HG03432 (cell line): ENCODE measurements around the gene TRIM10.
"Not testable (repeated sequence)": the region's sequence is repeated elsewhere in the genome, so short reads cannot be mapped to it uniquely, and the experiment has no call there.

Source experiments
- ATAC-seq: cut with Tn5 transposase; IDR thresholded peaks from one replicate; pipeline ENCODE4 v1.9.1; 2021; ENCODE audit warnings: mild to moderate bottlenecking, moderate library complexity; ENCODE audit not compliant: unreplicated experiment

TRIM10 gene

DNA sequence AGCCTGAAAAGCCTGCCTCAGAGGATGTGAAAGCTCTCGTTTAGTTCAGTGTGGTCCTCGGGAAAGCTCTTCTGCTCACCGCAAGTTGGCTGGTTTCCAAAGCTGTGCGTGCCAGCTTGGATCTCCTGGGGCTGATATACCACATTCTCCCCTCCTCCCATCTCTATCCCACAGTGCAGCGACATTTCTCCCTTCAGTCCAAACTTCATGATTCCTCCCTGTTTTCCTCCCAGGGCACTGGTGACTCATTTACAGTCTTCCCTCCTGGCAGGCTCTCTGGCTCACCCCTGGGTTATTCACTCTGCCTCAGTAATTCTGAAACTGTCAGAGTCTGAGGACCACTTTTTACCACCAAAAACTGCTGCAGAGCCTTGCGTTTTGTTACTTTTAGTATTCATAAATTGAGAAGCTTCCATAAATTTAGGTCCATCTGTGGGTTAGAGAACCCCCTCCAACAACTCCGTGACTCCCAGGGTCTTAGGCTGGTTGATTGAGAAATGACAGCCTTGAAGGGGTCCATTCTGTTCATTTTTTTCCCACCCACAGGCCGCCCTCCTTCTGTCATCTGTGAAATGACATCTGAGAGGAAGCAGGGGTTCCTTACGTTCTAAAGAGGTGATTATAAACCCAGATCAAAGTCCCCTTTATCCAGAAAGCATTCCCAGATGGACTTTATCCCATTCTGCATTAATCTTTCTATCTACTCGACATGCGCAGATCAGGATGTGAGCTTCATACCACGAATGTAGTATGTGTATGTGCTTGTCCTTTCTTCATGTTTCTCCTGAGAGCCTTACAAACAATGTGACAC, 6.1 kb downstream of the TRIM10 start:
- ATAC-seq, result no peak

DNA sequence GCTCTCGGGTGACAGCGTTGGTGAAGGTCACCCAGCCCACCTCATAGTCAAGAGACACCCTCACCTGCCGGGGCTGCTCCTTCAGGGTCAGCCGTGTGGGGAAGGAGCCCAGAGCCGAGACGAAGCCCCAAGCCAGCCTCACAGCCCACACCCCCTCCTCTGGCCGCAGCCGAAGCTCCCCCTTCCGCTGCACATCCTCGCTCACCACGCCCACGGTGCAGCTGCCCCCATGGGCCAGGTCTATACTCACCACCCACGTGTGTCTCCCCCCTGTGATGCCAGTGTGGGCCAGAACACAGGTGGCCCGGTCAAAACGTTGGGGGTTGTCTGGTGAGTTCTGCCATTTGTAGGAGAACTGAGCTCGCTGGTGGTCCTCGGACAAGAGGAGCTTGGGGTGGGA, 7.0 kb downstream of the TRIM10 start:
- no peak for ATAC-seq

DNA sequence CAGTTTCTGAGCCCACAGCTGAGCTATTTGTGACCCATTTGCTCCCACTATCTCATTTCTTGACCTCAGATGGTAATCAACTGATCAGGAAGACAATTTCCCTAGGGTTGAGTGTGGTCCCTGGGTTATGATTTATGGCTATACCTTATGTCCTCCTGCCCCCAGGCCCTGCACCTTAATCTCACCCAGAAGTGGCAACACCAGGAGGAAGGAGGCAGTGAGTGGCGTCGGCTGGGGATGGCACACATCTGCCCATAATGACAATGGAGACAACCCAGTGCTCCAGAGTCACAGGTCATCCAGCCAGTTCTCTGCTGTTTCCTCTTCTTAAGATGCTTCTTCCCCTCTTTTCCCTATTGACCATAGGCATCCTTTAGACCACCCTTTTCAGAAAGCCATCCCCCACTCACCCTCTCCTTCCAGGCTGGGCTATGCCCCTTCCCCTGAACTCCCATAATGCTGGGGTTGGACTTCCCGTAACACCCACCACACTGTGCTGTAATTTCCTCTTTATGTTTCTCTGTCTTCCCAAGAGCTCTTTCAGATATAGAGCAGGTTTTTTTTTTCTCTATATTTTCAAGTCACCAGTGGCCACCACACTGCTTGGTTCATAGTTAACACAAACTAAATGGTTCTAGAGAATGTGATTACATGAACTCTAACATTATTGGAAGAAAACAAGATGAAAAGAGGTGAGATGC, 8.0 kb downstream of the TRIM10 start:
- no peak for ATAC-seq

DNA sequence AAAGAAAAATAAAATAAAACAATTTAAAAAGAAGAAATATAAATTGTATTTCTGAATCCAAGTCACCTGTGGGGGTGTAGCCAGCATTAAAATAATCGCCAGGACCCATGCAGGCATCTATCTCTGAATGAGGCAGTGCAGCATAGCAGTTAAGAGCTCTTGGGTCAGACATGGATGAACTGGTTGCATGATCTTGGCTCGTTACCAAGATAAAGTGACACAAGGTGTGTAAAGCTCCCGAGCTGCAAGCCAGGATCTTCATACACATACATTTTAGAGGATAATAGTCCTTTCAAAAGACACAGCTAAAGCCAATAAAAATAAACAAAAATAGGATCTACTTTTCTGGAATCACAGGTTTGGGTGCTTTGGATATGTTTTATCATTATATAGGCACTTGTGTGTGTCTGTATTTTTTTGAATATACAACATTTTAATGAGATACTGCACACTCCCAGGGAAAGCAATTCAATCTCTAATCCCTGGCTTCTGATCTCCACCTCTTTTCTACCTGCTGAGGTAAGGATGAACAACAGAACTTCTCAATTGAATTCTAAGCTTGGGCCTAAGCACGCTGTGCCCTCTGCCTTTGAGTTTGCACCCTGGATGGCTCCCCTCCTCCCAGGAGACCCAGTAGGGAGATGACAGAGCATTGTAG, 8.9 kb downstream of the TRIM10 start:
- no peak for ATAC-seq

DNA sequence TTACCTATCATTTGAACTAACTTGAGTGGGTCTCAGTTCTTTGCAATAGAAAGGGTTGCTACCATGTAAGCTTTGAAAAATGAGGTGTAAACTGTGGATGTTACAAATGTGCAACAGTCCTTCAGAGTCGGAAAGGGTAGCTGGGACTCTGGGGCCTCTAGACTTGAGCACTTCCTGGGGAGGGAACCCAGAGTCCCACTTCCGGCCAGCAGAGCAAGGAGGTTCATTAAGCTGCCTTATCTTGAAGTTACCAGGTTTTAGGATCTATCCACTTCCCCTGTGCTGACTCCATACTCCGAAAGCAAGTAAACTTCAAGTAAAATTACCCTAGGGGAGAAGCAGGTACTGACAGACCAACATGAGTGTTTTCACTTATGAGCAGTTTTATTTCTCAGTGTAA, 9.4 kb downstream of the TRIM10 start:
- no peak for ATAC-seq

DNA sequence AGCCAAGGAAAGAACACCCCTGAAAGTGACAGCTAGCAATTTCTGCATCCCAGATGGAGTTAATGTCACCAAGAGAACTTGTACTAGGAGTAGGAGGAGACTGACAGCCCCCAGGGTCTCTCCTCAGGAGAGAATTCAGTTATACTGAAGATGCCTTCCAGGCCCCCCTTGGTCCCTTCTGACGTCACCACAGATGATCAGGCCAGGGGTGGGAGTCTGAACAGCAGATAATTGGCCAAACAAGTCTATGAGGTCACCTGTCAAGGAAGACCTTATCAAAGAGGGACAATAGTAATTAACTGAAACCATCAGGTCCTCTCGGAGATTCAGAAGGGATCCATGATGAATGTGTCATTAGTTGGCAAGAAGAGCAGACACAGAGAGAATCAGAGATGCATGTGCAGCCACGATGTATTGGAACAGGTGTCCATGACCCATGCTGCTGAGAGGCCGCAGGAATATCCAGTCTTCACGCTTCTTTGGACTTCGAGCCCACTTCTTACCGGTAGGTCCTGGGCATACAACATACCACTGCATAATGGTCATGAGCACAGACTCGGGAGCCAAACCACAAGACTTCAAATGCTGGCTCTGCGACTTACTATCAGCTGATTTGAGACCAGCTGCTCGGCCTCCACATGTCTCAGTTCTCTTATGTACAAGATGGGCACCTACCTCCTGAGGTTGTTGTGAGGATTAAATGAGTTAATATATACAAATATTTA, 10.2 kb downstream of the TRIM10 start:
- no peak for ATAC-seq

DNA sequence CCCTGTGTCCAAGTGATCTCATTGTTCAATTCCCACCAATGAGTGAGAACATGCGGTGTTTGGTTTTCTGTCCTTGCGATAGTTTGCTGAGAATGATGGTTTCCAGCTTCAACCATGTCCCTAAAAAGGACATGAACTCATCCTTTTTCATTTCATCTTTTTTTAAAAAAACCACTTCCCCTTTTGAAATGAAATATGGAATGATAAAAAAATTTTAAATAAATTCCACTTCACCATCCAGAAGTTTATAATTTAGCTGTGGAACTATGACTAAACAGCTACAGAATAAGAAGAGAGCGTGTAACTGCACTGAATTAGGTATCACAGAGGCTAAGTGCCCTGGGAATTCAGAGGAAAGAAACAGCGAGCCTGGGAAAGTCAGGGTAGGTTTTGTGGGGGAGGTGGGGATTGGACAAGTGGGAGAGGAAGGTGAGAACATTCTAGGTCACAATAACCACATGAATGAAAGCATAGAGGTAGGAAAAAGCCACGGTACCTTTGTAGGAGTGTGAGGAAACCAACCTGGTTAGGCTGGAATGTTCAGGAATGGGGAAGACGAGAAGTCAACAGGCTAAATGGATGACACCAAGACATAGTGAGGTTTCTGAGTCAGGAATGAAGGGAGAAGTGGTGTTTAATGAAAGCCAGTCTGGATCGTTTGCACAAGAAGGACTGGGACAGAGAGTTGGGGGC, 11.0 kb downstream of the TRIM10 start:
- no peak for ATAC-seq

DNA sequence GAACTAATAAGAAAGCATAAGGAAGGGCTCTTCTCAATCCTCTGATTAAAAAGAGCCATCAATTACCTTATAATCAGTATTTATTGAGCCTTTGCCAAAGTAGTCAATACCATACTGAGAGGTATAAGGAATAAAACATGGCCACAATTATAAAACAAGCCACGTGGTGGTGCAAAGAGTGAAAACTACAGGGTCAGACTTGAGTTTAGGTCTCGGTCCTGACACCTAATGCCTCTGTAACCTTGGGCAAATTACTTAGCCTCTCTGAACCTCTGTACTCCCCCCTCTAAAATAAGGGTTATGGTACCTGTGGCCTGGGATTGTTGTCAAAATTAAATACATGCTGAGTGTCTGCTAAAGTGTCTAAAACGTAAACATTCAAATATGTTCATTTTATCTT, 11.8 kb downstream of the TRIM10 start:
- ATAC-seq, result no peak

DNA sequence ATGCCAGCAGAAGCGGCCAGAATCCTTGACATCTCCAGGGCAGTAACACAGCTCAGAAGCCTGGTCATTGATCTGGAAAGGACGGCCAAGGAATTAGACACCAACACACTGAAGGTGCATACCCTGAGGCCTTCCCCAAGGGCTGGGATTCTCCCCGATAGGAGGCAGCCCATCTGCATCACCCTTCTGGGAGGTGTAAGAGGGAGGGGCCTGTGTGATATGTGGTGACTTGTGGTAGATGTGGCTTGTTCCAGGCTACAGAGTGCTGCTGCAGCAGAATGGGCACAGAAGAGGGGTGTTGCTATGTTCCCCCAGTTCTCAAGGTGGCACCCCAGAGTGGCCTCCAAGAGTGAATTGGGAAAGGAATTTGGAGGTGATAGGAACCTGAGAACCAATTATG, 13.9 kb downstream of the TRIM10 start:
- ATAC-seq, result no peak

DNA sequence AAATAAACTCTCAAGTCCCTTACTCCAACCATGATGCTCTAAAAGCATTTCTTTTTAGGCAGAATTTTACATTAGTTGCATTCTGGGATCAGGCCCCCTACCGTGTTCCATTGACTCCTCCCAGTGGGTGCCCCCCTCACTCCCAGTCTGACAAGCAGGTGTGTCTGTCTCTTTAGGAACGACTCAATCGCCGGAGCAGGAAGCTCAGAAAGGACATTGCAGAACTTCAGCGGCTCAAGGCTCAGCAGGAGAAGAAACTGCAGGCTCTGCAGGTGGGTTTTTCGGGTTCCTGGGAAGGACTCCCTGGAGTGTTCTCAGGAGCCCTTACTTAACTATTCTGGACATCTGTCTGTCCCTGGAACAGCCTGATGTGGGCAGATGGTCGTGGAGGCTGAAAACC, 15.2 kb downstream of the TRIM10 start:
- ATAC-seq, result no peak

DNA sequence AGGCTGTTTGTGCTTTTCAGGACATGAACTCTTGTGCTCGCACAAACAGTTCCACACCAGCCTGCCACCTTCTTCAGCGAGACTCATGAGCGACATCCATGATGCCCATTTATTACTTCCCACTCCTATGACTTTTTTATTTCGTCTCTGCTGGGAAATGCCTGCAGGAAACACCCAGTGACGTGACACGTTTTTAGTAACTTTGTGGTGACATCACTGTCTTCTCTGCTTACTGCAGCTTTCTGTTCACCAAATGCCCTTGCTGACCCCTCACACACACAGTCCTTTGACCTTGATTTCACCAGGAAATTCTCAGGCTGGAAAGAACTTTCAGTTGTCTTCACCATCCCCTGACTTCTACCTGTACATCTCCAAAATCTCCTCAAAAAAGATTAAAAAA, 16.2 kb downstream of the TRIM10 start:
- ATAC-seq, result no peak

DNA sequence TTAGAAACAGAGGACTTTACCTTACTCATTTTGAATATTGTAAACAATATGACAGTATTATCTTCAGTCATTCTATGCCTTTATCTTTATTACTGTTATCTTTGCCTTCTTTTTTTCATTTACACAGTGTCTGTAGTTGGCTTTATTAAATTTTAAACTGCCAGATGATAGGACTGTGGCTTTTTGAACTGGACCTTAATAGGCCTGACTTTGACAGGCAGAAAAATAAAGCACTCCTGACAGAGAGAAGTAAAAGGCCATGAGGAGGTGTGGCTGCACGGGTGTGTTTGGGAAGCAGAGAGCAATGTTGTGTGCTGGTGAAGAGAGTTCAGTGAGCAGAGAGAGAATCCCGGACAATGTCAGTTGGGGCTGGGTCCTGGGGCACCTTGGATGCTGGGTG, 17.2 kb downstream of the TRIM10 start:
- no peak for ATAC-seq

DNA sequence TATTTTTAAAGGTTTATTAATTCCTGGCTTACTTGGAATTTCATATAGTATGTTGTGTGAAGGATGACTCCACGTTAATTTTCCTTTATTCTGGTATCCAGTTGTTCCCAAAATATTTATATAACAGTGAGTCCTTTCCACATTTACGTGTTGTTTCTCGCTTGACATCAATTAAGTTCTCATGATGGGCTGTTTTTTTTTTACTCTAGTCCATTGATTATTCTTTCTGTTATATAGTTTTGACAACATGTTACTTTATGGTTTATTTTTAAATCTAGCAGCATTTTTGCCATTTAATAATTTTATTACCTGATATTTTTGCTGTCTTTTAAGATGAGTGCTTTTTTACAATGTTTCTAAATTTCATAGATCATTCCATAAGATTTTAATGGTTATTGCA, 18.3 kb downstream of the TRIM10 start:
- ATAC-seq, result no peak

DNA sequence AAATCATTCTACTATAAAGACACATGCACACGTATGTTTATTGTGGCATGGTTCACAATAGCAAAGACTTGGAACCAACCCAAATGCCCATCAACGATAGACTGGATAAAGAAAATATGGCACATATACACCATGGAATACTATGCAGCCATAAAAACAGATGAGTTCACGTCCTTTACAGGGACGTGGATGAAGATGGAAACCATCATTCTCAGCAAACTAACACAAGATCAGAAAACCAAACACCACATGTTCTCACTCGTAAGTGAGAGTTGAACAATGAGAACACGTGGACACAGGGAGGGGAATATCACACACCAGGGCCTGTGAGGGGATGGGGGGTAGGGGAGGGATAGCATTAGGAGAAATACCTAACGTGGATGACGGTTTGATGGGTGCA, 20.8 kb downstream of the TRIM10 start:
- ATAC-seq, result not testable (repeated sequence)

DNA sequence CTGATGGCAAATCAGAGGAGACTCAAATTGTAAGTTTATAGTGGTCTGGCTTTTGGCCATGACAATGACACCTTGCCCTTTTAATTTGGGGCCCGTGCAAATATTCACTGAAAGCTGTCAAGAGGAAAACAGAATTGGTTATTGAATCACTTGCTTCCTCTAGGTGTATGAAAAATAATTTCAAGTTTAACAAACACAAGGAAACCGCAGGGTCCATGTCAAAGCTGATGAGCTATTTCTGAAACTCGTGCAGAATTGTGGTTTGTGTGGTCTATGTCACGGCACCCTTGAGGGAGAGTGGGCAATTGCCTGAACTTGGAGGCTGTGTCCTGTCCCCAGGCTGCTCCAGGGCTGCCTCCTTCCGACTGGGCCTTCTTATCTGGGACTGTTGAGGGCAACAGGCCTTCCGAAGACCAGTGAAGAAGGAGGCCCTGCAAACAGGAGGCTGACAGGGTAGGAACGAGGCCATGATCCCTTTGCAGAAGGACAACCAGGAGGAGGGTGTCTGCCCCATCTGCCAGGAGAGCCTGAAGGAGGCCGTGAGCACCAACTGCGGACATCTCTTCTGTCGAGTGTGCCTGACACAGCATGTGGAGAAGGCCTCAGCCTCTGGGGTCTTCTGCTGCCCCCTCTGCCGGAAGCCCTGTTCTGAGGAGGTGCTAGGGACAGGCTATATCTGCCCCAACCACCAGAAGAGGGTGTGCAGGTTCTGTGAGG, 24.3 kb downstream of the TRIM10 start:
- no peak for ATAC-seq

DNA sequence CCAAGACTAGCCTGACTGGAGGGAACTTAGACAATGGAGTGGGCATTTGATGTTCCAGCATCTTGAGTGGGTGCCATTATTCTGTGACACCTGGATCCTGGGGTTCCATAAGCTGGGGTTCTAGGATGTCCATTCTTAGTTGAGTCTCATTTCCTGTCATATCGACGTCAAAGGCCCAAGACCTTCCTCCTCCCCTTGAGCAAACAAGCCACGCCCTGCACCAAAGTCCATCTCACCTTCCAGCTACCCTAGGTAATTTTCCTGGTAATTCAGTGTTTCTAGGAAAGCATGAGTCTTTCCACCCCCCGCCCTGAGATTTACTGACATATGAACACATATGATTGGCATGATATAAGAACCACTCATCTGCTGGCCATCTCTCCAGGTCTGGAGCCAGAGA, 25.3 kb downstream of the TRIM10 start, which contains the start of gene TRIM40:
Gene TRIM40 (plus strand): TSS at position 384 of the 400 bp plus-strand sequence. CDS start 897 bp downstream, outside the sequence.
- ATAC-seq, result no peak

DNA sequence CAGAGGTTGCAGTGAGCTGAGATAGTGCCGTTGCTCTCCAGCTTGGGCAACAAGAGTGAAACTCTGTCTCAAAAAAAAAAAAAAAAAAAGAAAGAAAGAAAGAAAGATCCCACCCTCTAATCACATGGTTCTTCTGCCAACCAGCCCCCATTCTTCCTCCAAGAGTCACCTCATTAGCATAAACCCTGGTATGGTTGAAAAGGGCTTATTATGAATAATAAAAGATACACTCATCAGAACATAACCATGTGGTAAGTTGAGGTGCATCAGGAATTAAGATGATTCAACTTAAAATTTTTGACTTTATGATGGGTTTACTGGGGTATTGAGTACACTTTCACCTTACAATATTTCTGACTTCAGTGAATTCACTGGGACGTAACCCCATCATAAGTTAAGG, 25.9 kb downstream of the TRIM10 start:
- no peak for ATAC-seq

DNA sequence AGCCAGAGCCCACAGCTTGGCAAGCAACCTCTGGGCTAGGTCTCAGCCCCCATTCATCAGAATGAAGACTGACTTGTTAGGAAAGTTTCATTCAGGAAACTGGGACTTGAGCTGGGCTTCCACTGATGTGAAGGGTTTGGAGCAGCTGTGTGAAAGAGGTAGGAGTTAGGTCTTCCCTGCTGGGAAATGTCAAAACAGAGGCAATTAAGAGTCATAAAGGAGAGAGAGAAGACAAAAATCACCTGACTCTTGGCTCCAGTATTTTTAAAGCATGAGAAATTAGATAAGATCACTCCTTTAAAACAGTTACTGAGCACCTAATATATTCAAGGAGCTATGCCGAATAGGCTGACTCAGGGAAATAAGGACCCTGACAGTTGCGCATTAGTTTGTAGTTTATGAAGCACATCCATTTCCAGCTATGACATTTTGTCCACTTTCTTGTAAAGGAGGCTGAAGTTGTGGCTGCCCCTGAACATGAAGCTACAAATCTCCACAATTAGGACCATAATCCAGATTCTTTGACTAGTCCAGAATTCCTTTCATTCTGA, 29.0 kb downstream of the TRIM10 start:
- ATAC-seq, result no peak
